OCI-LY1 (cell line): ENCODE measurements around the gene ARHGEF37.
"Not testable (repeated sequence)": the region's sequence is repeated elsewhere in the genome, so short reads cannot be mapped to it uniquely, and the experiment has no call there.

Source experiments
- EZH2 ChIP-seq: fragments of 200-600 bp; sonication (generic), shearing (Covaris generic); IDR thresholded peaks from 2 replicates; pipeline ENCODE4 v1.8.0; 2017; ENCODE audit warnings: borderline replicate concordance, mixed run types, mild to moderate bottlenecking, antibody characterized with exemption, low read length, moderate library complexity, mixed read lengths
- TF ChIP-seq, protein P1 (sequence below): fragments of 200-600 bp; sonication (generic), shearing (Covaris generic); IDR thresholded peaks from 2 replicates; pipeline ENCODE4 v1.5.1; 2017; ENCODE audit warnings: mild to moderate bottlenecking, antibody characterized with exemption, low read length, moderate library complexity, mixed read lengths

DNA sequence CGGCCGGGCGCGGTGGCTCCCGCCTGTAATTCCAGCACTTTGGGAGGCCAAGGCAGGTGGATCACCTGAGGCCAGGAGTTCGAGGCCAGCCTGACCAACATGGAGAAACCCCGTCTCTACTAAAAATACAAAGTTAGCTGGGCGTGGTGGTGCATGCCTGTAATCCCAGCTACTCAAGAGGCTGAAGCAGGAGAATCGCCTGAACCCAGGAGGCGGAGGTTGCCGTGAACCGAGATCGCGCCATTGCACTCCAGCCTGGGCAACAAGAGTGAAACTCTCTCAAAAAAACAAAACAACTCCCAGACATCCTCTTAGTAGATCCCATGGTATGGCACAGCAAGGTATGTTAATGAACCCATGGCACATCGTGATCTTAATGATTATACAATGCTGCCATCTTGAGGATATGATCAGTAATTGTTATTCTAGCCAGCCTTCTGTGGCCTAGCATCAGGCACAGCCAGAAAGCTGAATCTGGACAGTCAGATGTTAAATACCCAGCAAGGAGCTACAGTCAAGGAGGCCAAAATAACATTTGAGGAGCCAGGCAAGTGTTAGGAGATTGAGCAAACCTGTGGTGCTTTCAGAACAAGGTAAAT, 16.7 kb upstream of the ARHGEF37 start:
- TF ChIP-seq EZH2 = not testable (repeated sequence)
- TF ChIP-seq, protein P1, sequence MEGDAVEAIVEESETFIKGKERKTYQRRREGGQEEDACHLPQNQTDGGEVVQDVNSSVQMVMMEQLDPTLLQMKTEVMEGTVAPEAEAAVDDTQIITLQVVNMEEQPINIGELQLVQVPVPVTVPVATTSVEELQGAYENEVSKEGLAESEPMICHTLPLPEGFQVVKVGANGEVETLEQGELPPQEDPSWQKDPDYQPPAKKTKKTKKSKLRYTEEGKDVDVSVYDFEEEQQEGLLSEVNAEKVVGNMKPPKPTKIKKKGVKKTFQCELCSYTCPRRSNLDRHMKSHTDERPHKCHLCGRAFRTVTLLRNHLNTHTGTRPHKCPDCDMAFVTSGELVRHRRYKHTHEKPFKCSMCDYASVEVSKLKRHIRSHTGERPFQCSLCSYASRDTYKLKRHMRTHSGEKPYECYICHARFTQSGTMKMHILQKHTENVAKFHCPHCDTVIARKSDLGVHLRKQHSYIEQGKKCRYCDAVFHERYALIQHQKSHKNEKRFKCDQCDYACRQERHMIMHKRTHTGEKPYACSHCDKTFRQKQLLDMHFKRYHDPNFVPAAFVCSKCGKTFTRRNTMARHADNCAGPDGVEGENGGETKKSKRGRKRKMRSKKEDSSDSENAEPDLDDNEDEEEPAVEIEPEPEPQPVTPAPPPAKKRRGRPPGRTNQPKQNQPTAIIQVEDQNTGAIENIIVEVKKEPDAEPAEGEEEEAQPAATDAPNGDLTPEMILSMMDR = peak; percentile 66
